Measurements from ENCODE around the gene HARBI1.

HARBI1 gene

DNA sequence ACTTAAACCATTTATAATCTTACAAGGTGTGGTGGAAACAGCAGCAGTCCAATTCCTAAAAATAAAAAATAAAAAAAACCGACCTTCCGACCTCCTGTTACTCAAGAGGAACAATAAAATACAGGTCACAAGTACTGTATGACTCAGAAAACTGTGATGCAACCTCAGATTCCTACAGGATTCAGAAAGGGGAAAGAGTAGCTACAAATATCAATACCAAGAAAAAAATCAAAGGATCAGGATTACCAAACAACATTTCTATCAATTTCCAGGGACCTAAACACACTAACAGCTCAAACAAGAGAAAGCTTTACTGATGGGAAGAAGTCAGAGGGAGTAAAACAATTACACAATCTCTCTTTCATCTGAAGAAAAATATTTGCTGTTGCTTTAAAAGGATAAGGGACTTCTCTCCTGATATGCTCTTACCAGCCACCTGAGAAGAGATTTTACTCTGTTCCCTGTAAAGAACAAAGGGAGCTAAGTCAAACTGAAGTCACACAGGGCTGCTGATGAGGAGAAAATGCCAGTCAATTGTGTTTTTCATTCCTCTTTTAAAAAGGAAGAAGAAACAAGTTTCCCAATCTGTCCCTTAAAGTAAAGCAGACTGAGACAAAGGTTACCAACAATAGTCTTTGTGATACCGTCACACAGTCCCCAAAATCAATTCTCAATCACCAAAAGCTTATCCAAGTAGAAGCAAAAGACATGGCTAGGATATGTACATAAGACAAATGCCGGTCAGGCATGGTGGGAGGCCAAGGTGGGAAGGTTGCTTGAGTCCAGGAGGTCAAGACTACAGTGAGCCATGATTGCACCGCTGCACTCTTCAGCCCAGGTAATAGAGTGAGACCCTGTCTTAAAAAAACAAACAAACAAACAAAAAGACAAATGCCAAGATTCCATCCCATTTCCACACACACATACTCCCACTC is 62.5 kb downstream of the HARBI1 start:
- DNase-seq (ENCODE audit: low read depth, low spot score), result no peak

DNA sequence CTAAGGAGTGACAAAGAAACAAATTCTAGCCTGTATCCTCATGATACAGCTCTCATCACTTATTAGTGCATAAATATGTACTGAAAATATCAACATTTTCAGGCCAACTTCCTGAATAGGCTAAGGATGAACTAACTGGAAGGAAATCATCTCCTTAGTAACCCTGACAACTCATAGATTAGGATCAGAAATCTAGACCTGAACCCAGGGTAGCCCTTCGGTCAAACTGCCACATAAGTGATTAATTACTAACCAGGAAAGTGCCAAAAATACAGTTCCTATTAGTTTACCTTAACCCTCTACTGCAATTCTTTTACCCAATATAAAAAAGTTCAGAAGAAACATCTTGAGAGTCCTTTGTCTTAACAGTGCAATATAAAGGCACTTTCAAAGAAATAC is 63.2 kb downstream of the HARBI1 start:
- no peak for DNase-seq (ENCODE audit: low read depth, low spot score)

Data from activated naive CD8-positive, alpha-beta T cell treated with anti-CD3 and anti-CD28 coated beads, Interleukin-2, amount 50 U/mL, for 16 hours (primary cell).